IMR-90 (cell line): ENCODE measurements around the gene CCDC170. TPM values are rescaled to one million over a fixed set of nuclear protein-coding genes. Genes with fewer than 3 reads are reported as not detected.

Source experiments
- ATAC-seq: fragments of 200-7000 bp; cut with Tn5 transposase; 2 replicates; pipeline ENCODE4 v1.9.1; 2020; ENCODE audit warnings: low read depth, mild to moderate bottlenecking, moderate library complexity
- BruUV-seq: library from RNA; stranded (reverse); fragments of 400-500 nt; replicated peaks from 2 replicates; lab custom pipeline; 2021; lab: Mats Ljungman, UMichigan
- CTCF ChIA-PET: fragments of 300-600 bp; formaldehyde crosslinking; extraction: SDS; loops from one replicate; lab custom pipeline; 2021; ENCODE audit warnings: antibody characterized with exemption; lab: Yijun Ruan, JAX
- POLR2A ChIA-PET: fragments of 300-600 bp; sonication (Branson Sonifier 250); formaldehyde crosslinking; loops from one replicate; lab custom pipeline; 2022; ENCODE audit warnings: antibody characterized with exemption; ENCODE audit not compliant: unreplicated experiment; lab: Charles Lee
- DNase-seq: peaks from one replicate; pipeline ENCODE4 v3.0.0; 2013
- H2AFZ ChIP-seq: replicated peaks from 2 replicates; pipeline ENCODE3; 2013; ENCODE audit warnings: low read length, mild to moderate bottlenecking; ENCODE audit not compliant: poor library complexity
- H2AK5ac ChIP-seq: 2 replicates; pipeline ENCODE4 v1.6.1; 2013; ENCODE audit warnings: low read depth, low read length, inconsistent platforms
- H2AK9ac ChIP-seq: replicated peaks from 2 replicates; pipeline ENCODE3; 2013; ENCODE audit warnings: mild to moderate bottlenecking, low read depth, low read length, moderate library complexity; ENCODE audit not compliant: poor library complexity
- H2BK120ac ChIP-seq: 2 replicates; pipeline ENCODE4 v1.6.1; 2013; ENCODE audit warnings: low read depth, low read length, inconsistent platforms
- H2BK15ac ChIP-seq: 3 replicates; pipeline ENCODE4 v1.6.1; 2013; ENCODE audit warnings: low read depth, low read length, inconsistent platforms
- H2BK20ac ChIP-seq: 2 replicates; pipeline ENCODE4 v1.6.1; 2013; ENCODE audit warnings: low read depth, mild to moderate bottlenecking, inconsistent platforms, low read length, moderate library complexity
- H2BK5ac ChIP-seq: 2 replicates; pipeline ENCODE4 v1.6.1; 2013; ENCODE audit warnings: mild to moderate bottlenecking, low read depth, low read length, inconsistent platforms; ENCODE audit not compliant: poor library complexity, severe bottlenecking
- H3K14ac ChIP-seq: replicated peaks from 2 replicates; pipeline ENCODE4 v1.6.1; 2013; ENCODE audit warnings: low read depth, low read length, inconsistent platforms
- H3K18ac ChIP-seq: 2 replicates; pipeline ENCODE4 v1.6.1; 2013; ENCODE audit warnings: low read depth, low read length, control low read depth
- H3K23ac ChIP-seq: 2 replicates; pipeline ENCODE4 v1.6.1; 2013; ENCODE audit warnings: low read depth, low read length, inconsistent platforms
- H3K27ac ChIP-seq: 2 replicates; pipeline ENCODE4 v1.5.1; 2013; ENCODE audit warnings: mild to moderate bottlenecking, control low read depth, low read length; ENCODE audit not compliant: insufficient read depth
- H3K27me3 ChIP-seq: 2 replicates; pipeline ENCODE4 v1.6.1; 2013; ENCODE audit warnings: low read length; ENCODE audit not compliant: control insufficient read depth, insufficient read depth
- H3K36me3 ChIP-seq: 2 replicates; pipeline ENCODE4 v1.6.1; 2013; ENCODE audit warnings: low read length, mixed read lengths; ENCODE audit not compliant: control insufficient read depth, insufficient read depth
- H3K4ac ChIP-seq: 2 replicates; pipeline ENCODE4 v1.6.1; 2013; ENCODE audit warnings: low read depth, low read length, inconsistent platforms
- H3K4me1 ChIP-seq: 2 replicates; pipeline ENCODE4 v1.6.1; 2013; ENCODE audit warnings: low read length, mixed read lengths; ENCODE audit not compliant: control insufficient read depth, insufficient read depth
- H3K4me2 ChIP-seq: 2 replicates; pipeline ENCODE4 v1.6.1; 2013; ENCODE audit warnings: low read depth, mild to moderate bottlenecking, control low read depth, low read length, moderate library complexity
- H3K4me3 ChIP-seq: 2 replicates; pipeline ENCODE4 v1.5.1; 2013; ENCODE audit warnings: low read depth, mild to moderate bottlenecking, control low read depth, low read length, moderate library complexity; ENCODE audit not compliant: insufficient read depth
- H3K56ac ChIP-seq: 2 replicates; pipeline ENCODE4 v1.6.1; 2013; ENCODE audit warnings: low read length, inconsistent platforms; ENCODE audit not compliant: insufficient read depth; ENCODE audit errors: extremely low read depth
- H3K79me1 ChIP-seq, 2 experiments: 2 replicates each; pipeline ENCODE4 v1.6.1; 2013; ENCODE audit warnings: low read length in 2 of 2, inconsistent platforms in 1 of 2, low read depth in 1 of 2
- H3K9ac ChIP-seq: 2 replicates; pipeline ENCODE4 v1.6.1; 2013; ENCODE audit warnings: low read depth, low read length, control low read depth
- H3K9me1 ChIP-seq: 2 replicates; pipeline ENCODE4 v1.6.1; 2013; ENCODE audit warnings: low read length, inconsistent platforms; ENCODE audit not compliant: insufficient read depth
- H3K9me3 ChIP-seq: 2 replicates; pipeline ENCODE4 v1.6.1; 2013; ENCODE audit warnings: low read length; ENCODE audit not compliant: control insufficient read depth, insufficient read depth
- H4K20me1 ChIP-seq: 2 replicates; pipeline ENCODE4 v1.6.1; 2013; ENCODE audit warnings: low read length, inconsistent platforms; ENCODE audit not compliant: insufficient read depth
- H4K5ac ChIP-seq: 2 replicates; pipeline ENCODE4 v1.6.1; 2013; ENCODE audit warnings: mild to moderate bottlenecking, low read depth, low read length, control low read depth
- H4K8ac ChIP-seq, 2 experiments: 2 replicates each; pipeline ENCODE4 v1.6.1; 2013; ENCODE audit warnings: low read depth in 2 of 2, low read length in 2 of 2, control low read depth in 1 of 2, inconsistent platforms in 1 of 2
- H4K91ac ChIP-seq: 2 replicates; pipeline ENCODE4 v1.6.1; 2013; ENCODE audit warnings: low read depth, low read length, inconsistent platforms; ENCODE audit not compliant: insufficient read depth
- BHLHE40 ChIP-seq: fragments of 150-350 bp; IDR thresholded peaks from 2 replicates; pipeline ENCODE4 v1.6.1; 2016; ENCODE audit warnings: mild to moderate bottlenecking, low read depth, low read length
- CEBPB ChIP-seq: IDR thresholded peaks from 2 replicates; pipeline ENCODE4 v1.6.1; 2012; ENCODE audit warnings: low read depth, low read length, improper control_type of control experiment
- CHD1 ChIP-seq: IDR thresholded peaks from 2 replicates; pipeline ENCODE4 v1.6.1; 2012; ENCODE audit warnings: low read depth, low read length, improper control_type of control experiment
- FOS ChIP-seq: fragments of 150-350 bp; IDR thresholded peaks from 2 replicates; pipeline ENCODE4 v1.6.1; 2016; ENCODE audit warnings: low read depth, low read length
- MAFK ChIP-seq: IDR thresholded peaks from 2 replicates; pipeline ENCODE4 v1.6.1; 2012; ENCODE audit warnings: low read depth, low read length, improper control_type of control experiment
- MAZ ChIP-seq: IDR thresholded peaks from 2 replicates; pipeline ENCODE4 v1.6.1; 2012; ENCODE audit warnings: low read depth, mild to moderate bottlenecking, low read length, improper control_type of control experiment, moderate library complexity, borderline replicate concordance
- MXI1 ChIP-seq: IDR thresholded peaks from 2 replicates; pipeline ENCODE4 v1.6.1; 2012; ENCODE audit warnings: low read depth, mild to moderate bottlenecking, low read length, moderate library complexity, borderline replicate concordance
- NFE2L2 ChIP-seq: fragments of 150-350 bp; IDR thresholded peaks from 2 replicates; pipeline ENCODE4 v1.6.1; 2016; ENCODE audit warnings: low read depth, mild to moderate bottlenecking, low read length
- POLR2A ChIP-seq: IDR thresholded peaks from 2 replicates; pipeline ENCODE4 v1.6.1; 2012; ENCODE audit warnings: mild to moderate bottlenecking, low read depth, low read length
- RAD21 ChIP-seq: IDR thresholded peaks from 2 replicates; pipeline ENCODE4 v1.6.1; 2012; ENCODE audit warnings: low read length, improper control_type of control experiment
- RCOR1 ChIP-seq: IDR thresholded peaks from 2 replicates; pipeline ENCODE4 v1.6.1; 2012; ENCODE audit warnings: mild to moderate bottlenecking, low read length, improper control_type of control experiment; ENCODE audit not compliant: insufficient replicate concordance
- RFX5 ChIP-seq: IDR thresholded peaks from 2 replicates; pipeline ENCODE4 v1.8.0; 2012; ENCODE audit warnings: low read depth, mild to moderate bottlenecking, low read length, moderate library complexity
- SMC3 ChIP-seq: fragments of 150-350 bp; IDR thresholded peaks from 2 replicates; pipeline ENCODE4 v1.6.1; 2016; ENCODE audit warnings: low read depth, mild to moderate bottlenecking, antibody characterized with exemption, low read length, moderate library complexity
- WGBS, 2 experiments: methylation state at CpG; one replicate each; pipeline versions ENCODE4 v1.1.5 to v1.1.7; 2013; ENCODE audit warnings: missing lambda C conversion rate in 2 of 2; ENCODE audit not compliant: insufficient read length in 1 of 2; ENCODE audit errors: extremely low coverage in 2 of 2; 5-methylcytosine and 5-hydroxymethylcytosine counted together
- dilution Hi-C: fragments of 300-500 bp; cut with HindIII; formaldehyde crosslinking; loops from one replicate; pipeline ENCODE4 v1.14.3; 2018; ENCODE audit warnings: low sequenced_read_pairs; ENCODE audit not compliant: unreplicated experiment
- in situ Hi-C: fragments of 300-500 bp; cut with MboI; formaldehyde crosslinking; loops from 3 replicates; pipeline ENCODE4 v1.14.3; 2019; ENCODE audit warnings: low sequenced_read_pairs, inconsistent platforms, mixed read lengths
- intact Hi-C: fragments of 100-400 bp; cut with micrococcal nuclease; formaldehyde crosslinking; loops from 2 replicates; pipeline ENCODE4 v1.10.0; 2022
- polyA plus RNA-seq, 3 experiments: library from polyadenylated mRNA; depleted of rRNA; stranded (reverse); fragments of >200 nt; gene quantifications; 2 replicates each; pipeline ENCODE4 v1.2.3, GENCODE V29; 2012; ENCODE audit warnings: low replicate concordance in 1 of 3
- total RNA-seq: library from RNA; depleted of rRNA; stranded (reverse); fragments of >200 nt; gene quantifications from 2 replicates; pipeline ENCODE4 v1.2.3, GENCODE V29; 2012
- TF ChIP-seq, protein P1 (sequence below): conservative IDR thresholded peaks from 2 replicates; pipeline ENCODE4 v1.5.1; 2012; ENCODE audit warnings: mild to moderate bottlenecking, low read depth, low read length, improper control_type of control experiment
- TF ChIP-seq, protein P2 (sequence below): fragments of 150-350 bp; IDR thresholded peaks from 2 replicates; pipeline ENCODE4 v1.6.1; 2016; ENCODE audit warnings: low read depth, mild to moderate bottlenecking, low read length, moderate library complexity, borderline replicate concordance
- TF ChIP-seq, protein P3 (sequence below): fragments of 150-350 bp; IDR thresholded peaks from 2 replicates; pipeline ENCODE4 v1.6.1; 2017; ENCODE audit warnings: mild to moderate bottlenecking, antibody characterized with exemption, low read length, low read depth

CCDC170 gene
- total and polyA plus RNA-seq, 2 of the 4 experiments (the other 2 are of a cell fraction), result 0.12 to 0.54 TPM

DNA sequence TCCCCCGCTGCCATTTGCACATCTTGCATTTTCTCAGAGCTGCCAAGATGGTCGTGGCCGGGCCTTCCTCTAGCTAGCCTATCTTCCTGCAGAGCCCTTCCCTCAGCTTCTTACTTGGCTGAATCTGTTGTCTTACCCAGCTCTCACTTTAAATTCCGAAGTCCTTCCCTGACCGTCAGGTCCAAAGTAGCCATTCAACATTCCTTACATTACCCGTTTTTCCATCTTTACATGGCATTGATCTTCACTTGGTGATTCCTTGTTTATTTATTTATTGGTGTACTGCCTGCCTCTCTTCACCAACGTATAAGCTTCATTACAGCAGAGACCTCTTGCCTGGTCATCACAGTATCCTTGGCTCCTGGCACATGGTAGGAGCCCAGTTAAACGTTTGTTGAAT is 176.3 kb downstream of the CCDC170 start:
- no peak overlapping the region for H2BK120ac ChIP-seq
- H4K8ac ChIP-seq, result no peak overlapping the region
- in situ Hi-C loops, result no loop called here
- no peak for DNase-seq
- no peaks in the 10 kb centered on the region for H3K79me1 ChIP-seq
- H2AK9ac ChIP-seq, result no peak overlapping the region
- no peak overlapping the region for H4K91ac ChIP-seq
- no peaks in the 10 kb centered on the region; the same call in 1 of the 2 replicates for H3K27me3 ChIP-seq
- intact Hi-C loops, result loop anchor here (10.0 kb wide), 1 partner anchor 455 kb away; no protein-coding TSS in a partner anchor
- H3K4ac ChIP-seq, result no peak overlapping the region
- no peak overlapping the region for H3K56ac ChIP-seq
- H3K9ac ChIP-seq, result no peak overlapping the region
- H2BK20ac ChIP-seq, result no peak overlapping the region
- no peaks in the 10 kb centered on the region for H3K36me3 ChIP-seq
- BruUV-seq, result no TSS peak
- no peak overlapping the region for H2AK5ac ChIP-seq
- H3K18ac ChIP-seq, result no peak overlapping the region
- H3K23ac ChIP-seq, result no peak overlapping the region
- no peaks in the 10 kb centered on the region for H3K9me1 ChIP-seq
- ChIA-PET CTCF (no interaction called here), POLR2A (no interaction called here)
- H3K4me2 ChIP-seq, result no peak overlapping the region
- no peak for TF ChIP-seq BHLHE40
- TF ChIP-seq, protein P1, sequence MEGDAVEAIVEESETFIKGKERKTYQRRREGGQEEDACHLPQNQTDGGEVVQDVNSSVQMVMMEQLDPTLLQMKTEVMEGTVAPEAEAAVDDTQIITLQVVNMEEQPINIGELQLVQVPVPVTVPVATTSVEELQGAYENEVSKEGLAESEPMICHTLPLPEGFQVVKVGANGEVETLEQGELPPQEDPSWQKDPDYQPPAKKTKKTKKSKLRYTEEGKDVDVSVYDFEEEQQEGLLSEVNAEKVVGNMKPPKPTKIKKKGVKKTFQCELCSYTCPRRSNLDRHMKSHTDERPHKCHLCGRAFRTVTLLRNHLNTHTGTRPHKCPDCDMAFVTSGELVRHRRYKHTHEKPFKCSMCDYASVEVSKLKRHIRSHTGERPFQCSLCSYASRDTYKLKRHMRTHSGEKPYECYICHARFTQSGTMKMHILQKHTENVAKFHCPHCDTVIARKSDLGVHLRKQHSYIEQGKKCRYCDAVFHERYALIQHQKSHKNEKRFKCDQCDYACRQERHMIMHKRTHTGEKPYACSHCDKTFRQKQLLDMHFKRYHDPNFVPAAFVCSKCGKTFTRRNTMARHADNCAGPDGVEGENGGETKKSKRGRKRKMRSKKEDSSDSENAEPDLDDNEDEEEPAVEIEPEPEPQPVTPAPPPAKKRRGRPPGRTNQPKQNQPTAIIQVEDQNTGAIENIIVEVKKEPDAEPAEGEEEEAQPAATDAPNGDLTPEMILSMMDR, result no peak
- no peak for TF ChIP-seq SMC3
- TF ChIP-seq FOS, result no peak
- TF ChIP-seq RCOR1, result no peak
- TF ChIP-seq RFX5, result no peak
- TF ChIP-seq MAFK, result no peak
- TF ChIP-seq, protein P2, sequence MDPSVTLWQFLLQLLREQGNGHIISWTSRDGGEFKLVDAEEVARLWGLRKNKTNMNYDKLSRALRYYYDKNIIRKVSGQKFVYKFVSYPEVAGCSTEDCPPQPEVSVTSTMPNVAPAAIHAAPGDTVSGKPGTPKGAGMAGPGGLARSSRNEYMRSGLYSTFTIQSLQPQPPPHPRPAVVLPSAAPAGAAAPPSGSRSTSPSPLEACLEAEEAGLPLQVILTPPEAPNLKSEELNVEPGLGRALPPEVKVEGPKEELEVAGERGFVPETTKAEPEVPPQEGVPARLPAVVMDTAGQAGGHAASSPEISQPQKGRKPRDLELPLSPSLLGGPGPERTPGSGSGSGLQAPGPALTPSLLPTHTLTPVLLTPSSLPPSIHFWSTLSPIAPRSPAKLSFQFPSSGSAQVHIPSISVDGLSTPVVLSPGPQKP, result no peak
- TF ChIP-seq MAZ, result no peak
- TF ChIP-seq MXI1, result no peak
- TF ChIP-seq CHD1, result no peak
- TF ChIP-seq, protein P3, sequence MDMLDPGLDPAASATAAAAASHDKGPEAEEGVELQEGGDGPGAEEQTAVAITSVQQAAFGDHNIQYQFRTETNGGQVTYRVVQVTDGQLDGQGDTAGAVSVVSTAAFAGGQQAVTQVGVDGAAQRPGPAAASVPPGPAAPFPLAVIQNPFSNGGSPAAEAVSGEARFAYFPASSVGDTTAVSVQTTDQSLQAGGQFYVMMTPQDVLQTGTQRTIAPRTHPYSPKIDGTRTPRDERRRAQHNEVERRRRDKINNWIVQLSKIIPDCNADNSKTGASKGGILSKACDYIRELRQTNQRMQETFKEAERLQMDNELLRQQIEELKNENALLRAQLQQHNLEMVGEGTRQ, result no peak
- no peak for TF ChIP-seq NFE2L2
- TF ChIP-seq CEBPB, result no peak
- no peak for TF ChIP-seq POLR2A
- TF ChIP-seq RAD21, result no peak
- H3K9me3 ChIP-seq, result no peaks in the 10 kb centered on the region
- no peak for ATAC-seq
- no peaks in the 10 kb centered on the region for H3K4me1 ChIP-seq
- H2BK5ac ChIP-seq, result no peak overlapping the region
- no peak overlapping the region for H3K4me3 ChIP-seq
- H4K5ac ChIP-seq, result no peak overlapping the region
- dilution Hi-C loops, result no loop called here
- H3K27ac ChIP-seq, result no peak overlapping the region
- no peak overlapping the region for H2BK15ac ChIP-seq
- no peak overlapping the region for H2AFZ ChIP-seq
- H4K20me1 ChIP-seq, result no peaks in the 10 kb centered on the region
- 57% methylated on average over 3 of the region's 8 CpGs; no CpG with 5 or more reads in 1 of the 2 experiments for WGBS, 2 experiments
- H3K14ac ChIP-seq, result no peak overlapping the region
